DND-41 (cell line): ENCODE results near the gene RASGRP4.

Source experiments
- ATAC-seq: fragments of 200-7000 bp; cut with Tn5 transposase; 3 replicates; pipeline ENCODE4 v1.9.1; 2021; ENCODE audit warnings: low read depth; ENCODE audit not compliant: insufficient read depth
- DNase-seq: peaks from one replicate; pipeline ENCODE4 v3.0.0-alpha.2; 2020
- H2AFZ ChIP-seq: 2 replicates; pipeline ENCODE4 v1.6.0; 2012; ENCODE audit warnings: low read depth, low read length
- H3K27ac ChIP-seq: 2 replicates; pipeline ENCODE4 v1.5.1; 2012; ENCODE audit warnings: low read length, inconsistent platforms
- H3K27me3 ChIP-seq: fragments of 200-600 bp; sonication (generic); 2 replicates; pipeline ENCODE4 v1.6.0; 2012; ENCODE audit warnings: low read length, mild to moderate bottlenecking, inconsistent platforms; ENCODE audit not compliant: insufficient read depth, poor library complexity
- H3K36me3 ChIP-seq: 2 replicates; pipeline ENCODE4 v1.5.1; 2012; ENCODE audit warnings: low read length, inconsistent platforms; ENCODE audit not compliant: insufficient read depth
- H3K4me1 ChIP-seq: 2 replicates; pipeline ENCODE4 v1.5.1; 2012; ENCODE audit warnings: mild to moderate bottlenecking, low read length; ENCODE audit not compliant: insufficient read depth
- H3K4me2 ChIP-seq: 2 replicates; pipeline ENCODE4 v1.6.0; 2012; ENCODE audit warnings: mild to moderate bottlenecking, moderate library complexity, low read length, inconsistent platforms; ENCODE audit not compliant: insufficient read depth
- H3K4me3 ChIP-seq, 2 experiments: fragments of 200-600 bp in 1 of 2; shearing (Covaris generic) in 1 of 2; 2 replicates each; pipeline ENCODE4 v1.5.1; 2012 to 2016; ENCODE audit warnings: inconsistent platforms in 2 of 2, low read length in 2 of 2, mild to moderate bottlenecking in 2 of 2, low read depth in 1 of 2, moderate library complexity in 1 of 2
- H3K79me2 ChIP-seq: 2 replicates; pipeline ENCODE4 v1.6.0; 2012; ENCODE audit warnings: low read length, inconsistent platforms; ENCODE audit not compliant: insufficient read depth
- H3K9ac ChIP-seq: 2 replicates; pipeline ENCODE4 v1.6.0; 2012; ENCODE audit warnings: low read depth, mild to moderate bottlenecking, inconsistent platforms, low read length, moderate library complexity
- H3K9me3 ChIP-seq: 2 replicates; pipeline ENCODE4 v1.5.1; 2012; ENCODE audit warnings: low read length, moderate library complexity, mild to moderate bottlenecking, inconsistent platforms; ENCODE audit not compliant: insufficient read depth, severe bottlenecking
- H4K20me1 ChIP-seq: 2 replicates; pipeline ENCODE4 v1.6.0; 2012; ENCODE audit warnings: low read length; ENCODE audit not compliant: insufficient read depth
- CTCF ChIP-seq: IDR thresholded peaks from 2 replicates; pipeline ENCODE4 v1.5.1; 2012; ENCODE audit warnings: borderline replicate concordance, low read length, moderate library complexity, mild to moderate bottlenecking; ENCODE audit not compliant: poor library complexity, severe bottlenecking; ENCODE audit errors: extremely low read depth
- EZH2 ChIP-seq: IDR thresholded peaks from 3 replicates; pipeline ENCODE4 v1.6.1; 2012; ENCODE audit warnings: borderline replicate concordance, low read depth, mild to moderate bottlenecking, moderate library complexity, low read length, inconsistent platforms; ENCODE audit not compliant: severe bottlenecking

RASGRP4 gene

GRCh38 chr19:38402967-38403674 lies 22.9 kb downstream of the RASGRP4 start, which contains the start of gene FAM98C:
FAM98C (plus strand) TSS chr19:38403093; CDS start chr19:38403154, 61 bp downstream.
- peak; percentile 91 for TF ChIP-seq CTCF
- no peak for TF ChIP-seq EZH2
- H3K9ac ChIP-seq = peak within 1 kb of the TSS; percentile 91
- H2AFZ ChIP-seq = peak within 1 kb of the TSS; percentile 99
- H3K36me3 ChIP-seq = peaks cover 19% of the 10 kb centered on the region
- peaks cover 10% of the 10 kb centered on the region; the same call in 1 of the 2 replicates for H3K79me2 ChIP-seq
- peaks cover 20% of the 10 kb centered on the region for H3K4me1 ChIP-seq
- H3K27ac ChIP-seq = peak within 1 kb of the TSS; percentile 76
- H3K4me2 ChIP-seq = peak within 1 kb of the TSS; percentile 99
- H3K9me3 ChIP-seq = no peaks in the 10 kb centered on the region
- ATAC-seq = peak; percentile 96
- H4K20me1 ChIP-seq = no peaks in the 10 kb centered on the region
- no peaks in the 10 kb centered on the region for H3K27me3 ChIP-seq
- peak; percentile 97 for DNase-seq
- H3K4me3 ChIP-seq = peak within 1 kb of the TSS; percentile 63 to 95

GRCh38 chr19:38402623-38402966 lies 23.4 kb downstream of the RASGRP4 start:
- Histone ChIP-seq H3K27me3 (no peaks in the 10 kb centered on the region), H3K9me3 (no peaks in the 10 kb centered on the region), H3K4me3 (peak overlapping the region; percentile 21 to 60; a peak in 3 of 4 replicates), H2AFZ (peak overlapping the region; percentile 87), H3K9ac (peak overlapping the region; percentile 58), H3K4me1 (peaks cover 20% of the 10 kb centered on the region), H3K27ac (peak overlapping the region; percentile 61), H3K36me3 (peaks cover 19% of the 10 kb centered on the region), H3K4me2 (peak overlapping the region; percentile 84), H3K79me2 (peaks cover 10% of the 10 kb centered on the region; the same call in 1 of the 2 replicates), H4K20me1 (no peaks in the 10 kb centered on the region)
- no peak for DNase-seq
- no peak for TF ChIP-seq EZH2
- TF ChIP-seq CTCF = no peak
- no peak for ATAC-seq

GRCh38 chr19:38401148-38401547 lies 24.9 kb downstream of the RASGRP4 start:
- DNase-seq (no peak), ATAC-seq (no peak)
- Histone ChIP-seq H3K4me1 (peaks cover 20% of the 10 kb centered on the region), H3K79me2 (peaks cover 10% of the 10 kb centered on the region; the same call in 1 of the 2 replicates), H3K36me3 (peaks cover 10% of the 10 kb centered on the region; the same call in 1 of the 2 replicates), H3K4me3 (no peak overlapping the region), H3K9ac (no peak overlapping the region), H3K4me2 (no peak overlapping the region), H3K27ac (no peak overlapping the region), H3K9me3 (no peaks in the 10 kb centered on the region), H3K27me3 (no peaks in the 10 kb centered on the region), H2AFZ (no peak overlapping the region), H4K20me1 (no peaks in the 10 kb centered on the region)
- no peak for TF ChIP-seq CTCF
- TF ChIP-seq EZH2 = no peak
